SK-N-SH (cell line): ENCODE results near the gene UNKL. TPM values are rescaled to one million over a fixed set of nuclear protein-coding genes. Genes with fewer than 3 reads are reported as not detected.

Experiments
- CTCF ChIA-PET: fragments of 300-600, 350-600 bp; formaldehyde crosslinking; extraction: SDS; loops from one replicate; lab custom pipeline; 2021; lab: Yijun Ruan, JAX
- POLR2A ChIA-PET: fragments of 350-600 bp; sonication (Branson Sonifier 250); formaldehyde crosslinking; extraction: SDS; loops from one replicate; lab custom pipeline; 2020; ENCODE audit warnings: antibody characterized with exemption, inconsistent platforms; lab: Yijun Ruan, JAX
- DNase-seq: peaks from one replicate; pipeline ENCODE4 v3.0.0; 2012
- H2AFZ ChIP-seq: fragments of 200-600 bp; sonication (generic); 2 replicates; pipeline ENCODE4 v1.8.1; 2016; ENCODE audit warnings: antibody characterized with exemption, mild to moderate bottlenecking, low read depth
- H3F3A ChIP-seq: fragments of 200-600 bp; sonication (generic); replicated peaks from 2 replicates; pipeline ENCODE3; 2016; ENCODE audit warnings: antibody characterized with exemption, mild to moderate bottlenecking; ENCODE audit not compliant: insufficient read depth
- H3K27ac ChIP-seq, 2 experiments: fragments of 200-500 bp in 1 of 2; fragments of 200-600 bp in 1 of 2; sonication (Bioruptor generic) in 1 of 2; sonication (generic), shearing (Covaris generic) in 1 of 2; 2 replicates each; pipeline versions ENCODE4 v1.5.1 to v1.6.1; 2014 to 2016; ENCODE audit warnings: low read depth in 2 of 2, inconsistent platforms in 1 of 2, low read length in 1 of 2, mild to moderate bottlenecking in 1 of 2, mixed read lengths in 1 of 2
- H3K27me3 ChIP-seq: fragments of 200-600 bp; sonication (generic), shearing (Covaris generic); 2 replicates; pipeline ENCODE4 v1.6.1; 2016; ENCODE audit warnings: mixed run types; ENCODE audit not compliant: insufficient read depth
- H3K36me3 ChIP-seq, 2 experiments: fragments of 200-500 bp in 1 of 2; fragments of 200-600 bp in 1 of 2; sonication (Bioruptor generic) in 1 of 2; sonication (generic) in 1 of 2; replicated peaks in 1 of 2; 2 replicates each; pipeline versions ENCODE3 to v1.5.1; 2014 to 2016; ENCODE audit warnings: low read length in 1 of 2, mild to moderate bottlenecking in 1 of 2; ENCODE audit not compliant: insufficient read depth in 2 of 2, control insufficient read depth in 1 of 2
- H3K4me1 ChIP-seq, 2 experiments: fragments of 200-500 bp in 1 of 2; fragments of 200-600 bp in 1 of 2; sonication (Bioruptor generic) in 1 of 2; sonication (generic), shearing (Covaris generic) in 1 of 2; 2 replicates each; pipeline versions ENCODE4 v1.5.1 to v1.6.1; 2014 to 2016; ENCODE audit warnings: low read depth in 1 of 2, low read length in 1 of 2, mixed run types in 1 of 2; ENCODE audit not compliant: insufficient read depth in 2 of 2, control insufficient read depth in 1 of 2
- H3K4me2 ChIP-seq: fragments of 200-600 bp; sonication (generic), shearing (Covaris generic); 2 replicates; pipeline ENCODE4 v1.6.1; 2017; ENCODE audit warnings: mixed run types
- H3K4me3 ChIP-seq, 2 experiments: fragments of 200-500 bp in 1 of 2; fragments of 200-600 bp in 1 of 2; sonication (Bioruptor generic) in 1 of 2; sonication (generic), shearing (Covaris generic) in 1 of 2; 2 replicates each; pipeline versions ENCODE4 v1.5.1 to v1.8.1; 2014 to 2016; ENCODE audit warnings: low read depth in 2 of 2, inconsistent platforms in 1 of 2, low read length in 1 of 2, mild to moderate bottlenecking in 1 of 2, mixed read lengths in 1 of 2, moderate library complexity in 1 of 2
- H3K79me2 ChIP-seq: fragments of 200-600 bp; sonication (generic); 2 replicates; pipeline ENCODE4 v1.8.1; 2017; ENCODE audit warnings: mild to moderate bottlenecking; ENCODE audit not compliant: insufficient read depth
- H3K9ac ChIP-seq: fragments of 200-600 bp; sonication (generic); 2 replicates; pipeline ENCODE4 v1.6.1; 2017; ENCODE audit warnings: mixed run types
- H3K9me2 ChIP-seq: fragments of 200-600 bp; sonication (generic); 2 replicates; pipeline ENCODE4 v1.6.1; 2017; ENCODE audit warnings: mixed run types
- H3K9me3 ChIP-seq: fragments of 200-600 bp; sonication (generic); 2 replicates; pipeline ENCODE4 v1.6.1; 2017; ENCODE audit warnings: mixed run types, mild to moderate bottlenecking, moderate library complexity
- H4K20me1 ChIP-seq: fragments of 200-600 bp; sonication (generic); 2 replicates; pipeline ENCODE4 v1.6.1; 2017; ENCODE audit warnings: mild to moderate bottlenecking, mixed run types; ENCODE audit not compliant: insufficient read depth
- CHD2 ChIP-seq: fragments of 150-350 bp; IDR thresholded peaks from 2 replicates; pipeline ENCODE4 v1.6.1; 2018; ENCODE audit warnings: low read length; ENCODE audit not compliant: partially characterized antibody
- EP300 ChIP-seq, 2 experiments: IDR thresholded peaks; 2 replicates each; pipeline versions ENCODE4 v1.4.0 to v1.6.1; 2012; ENCODE audit warnings: borderline replicate concordance in 1 of 2, low read depth in 1 of 2, low read length in 1 of 2
- FOSL2 ChIP-seq: IDR thresholded peaks from 2 replicates; pipeline ENCODE4 v1.4.0; 2012; ENCODE audit warnings: low read depth, mild to moderate bottlenecking, moderate library complexity, borderline replicate concordance
- GATA2 ChIP-seq: sonication (generic); formaldehyde crosslinking; IDR thresholded peaks from 2 replicates; pipeline ENCODE4 v1.5.0; 2020; ENCODE audit warnings: mild to moderate bottlenecking, missing genetic modification reagents
- RFX5 ChIP-seq: IDR thresholded peaks from 2 replicates; pipeline ENCODE4 v1.6.1; 2012; ENCODE audit warnings: mild to moderate bottlenecking, improper control_type of control experiment, low read length
- SMC3 ChIP-seq: IDR thresholded peaks from 2 replicates; pipeline ENCODE4 v1.6.1; 2012; ENCODE audit warnings: low read depth, low read length, improper control_type of control experiment
- TCF12 ChIP-seq: IDR thresholded peaks from 2 replicates; pipeline ENCODE4 v1.4.0; 2012
- TEAD4 ChIP-seq: IDR thresholded peaks from 2 replicates; pipeline ENCODE4 v1.4.0; 2012; ENCODE audit warnings: mild to moderate bottlenecking, borderline replicate concordance; ENCODE audit not compliant: insufficient read depth
- WGBS: methylation state at CpG from one replicate; pipeline ENCODE4 v1.1.6; 2017; ENCODE audit warnings: low lambda C conversion rate; 5-methylcytosine and 5-hydroxymethylcytosine counted together
- polyA plus RNA-seq, 3 experiments: library from polyadenylated mRNA; depleted of rRNA; stranded (reverse); fragments of >200 nt; gene quantifications; 2 replicates each; pipeline ENCODE4 v1.2.3, GENCODE V29; 2012
- TF ChIP-seq, protein P1 (sequence below): IDR thresholded peaks from 2 replicates; pipeline ENCODE4 v1.4.0; 2012; ENCODE audit warnings: low read depth
- TF ChIP-seq, protein P2 (sequence below): IDR thresholded peaks from 2 replicates; pipeline ENCODE4 v1.4.0; 2012; ENCODE audit warnings: low read depth, borderline replicate concordance
- TF ChIP-seq, protein P3 (sequence below): IDR thresholded peaks from 2 replicates; pipeline ENCODE4; 2012
- TF ChIP-seq, protein P4 (sequence below): IDR thresholded peaks from 2 replicates; pipeline ENCODE4 v1.6.1; 2012; ENCODE audit warnings: mild to moderate bottlenecking, low read depth, low read length, moderate library complexity
- TF ChIP-seq, protein P5 (sequence below): fragments of 150-350 bp; IDR thresholded peaks from 2 replicates; pipeline ENCODE4 v1.6.1; 2017; ENCODE audit warnings: antibody characterized with exemption, low read length, low read depth, borderline replicate concordance
- TF ChIP-seq, protein P6 (sequence below): IDR thresholded peaks from 2 replicates; pipeline ENCODE4 v1.4.0; 2012; ENCODE audit warnings: low read depth, borderline replicate concordance

The UNKL gene
- polyA plus RNA-seq, 1 of the 3 experiments (the other 2 are of a cell fraction), result 16.4 TPM

GRCh38 chr16:1383556-1383955 lies 30.9 kb downstream of the UNKL start:
- H3K79me2 ChIP-seq, result peaks cover 6% of the 10 kb centered on the region; the same call in 1 of the 2 replicates
- no peaks in the 10 kb centered on the region for H3K9me3 ChIP-seq
- peaks cover 10% of the 10 kb centered on the region for H3F3A ChIP-seq
- no peak overlapping the region for H3K4me3 ChIP-seq
- no peak for DNase-seq
- H3K27ac ChIP-seq, result no peak overlapping the region
- peaks cover 2 to 11% of the 10 kb centered on the region in 2 experiments; a peak in 2 of 4 replicates for H3K4me1 ChIP-seq
- no peak overlapping the region for H3K4me2 ChIP-seq
- no peaks in the 10 kb centered on the region for H3K27me3 ChIP-seq
- H2AFZ ChIP-seq, result no peak overlapping the region
- peaks cover 0 to 3% of the 10 kb centered on the region in 2 experiments for H3K36me3 ChIP-seq
- POLR2A ChIA-PET, result no interaction called here
- no peak overlapping the region for H3K9ac ChIP-seq
- 80% methylated on average over 1 of the region's 18 CpGs for WGBS
- no peaks in the 10 kb centered on the region for H4K20me1 ChIP-seq
- CTCF ChIA-PET, result no interaction called here
- TF ChIP-seq, protein P1, sequence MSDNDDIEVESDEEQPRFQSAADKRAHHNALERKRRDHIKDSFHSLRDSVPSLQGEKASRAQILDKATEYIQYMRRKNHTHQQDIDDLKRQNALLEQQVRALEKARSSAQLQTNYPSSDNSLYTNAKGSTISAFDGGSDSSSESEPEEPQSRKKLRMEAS, result no peak
- TF ChIP-seq TEAD4 (no peak), TCF12 (no peak), SMC3 (no peak), GATA2 (CRISPR knock-in tag) (no peak), RFX5 (no peak), FOSL2 (no peak)
- TF ChIP-seq, protein P2, sequence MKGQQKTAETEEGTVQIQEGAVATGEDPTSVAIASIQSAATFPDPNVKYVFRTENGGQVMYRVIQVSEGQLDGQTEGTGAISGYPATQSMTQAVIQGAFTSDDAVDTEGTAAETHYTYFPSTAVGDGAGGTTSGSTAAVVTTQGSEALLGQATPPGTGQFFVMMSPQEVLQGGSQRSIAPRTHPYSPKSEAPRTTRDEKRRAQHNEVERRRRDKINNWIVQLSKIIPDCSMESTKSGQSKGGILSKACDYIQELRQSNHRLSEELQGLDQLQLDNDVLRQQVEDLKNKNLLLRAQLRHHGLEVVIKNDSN, result no peak
- TF ChIP-seq, protein P3, sequence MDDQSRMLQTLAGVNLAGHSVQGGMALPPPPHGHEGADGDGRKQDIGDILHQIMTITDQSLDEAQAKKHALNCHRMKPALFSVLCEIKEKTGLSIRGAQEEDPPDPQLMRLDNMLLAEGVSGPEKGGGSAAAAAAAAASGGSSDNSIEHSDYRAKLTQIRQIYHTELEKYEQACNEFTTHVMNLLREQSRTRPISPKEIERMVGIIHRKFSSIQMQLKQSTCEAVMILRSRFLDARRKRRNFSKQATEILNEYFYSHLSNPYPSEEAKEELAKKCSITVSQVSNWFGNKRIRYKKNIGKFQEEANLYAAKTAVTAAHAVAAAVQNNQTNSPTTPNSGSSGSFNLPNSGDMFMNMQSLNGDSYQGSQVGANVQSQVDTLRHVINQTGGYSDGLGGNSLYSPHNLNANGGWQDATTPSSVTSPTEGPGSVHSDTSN, result no peak
- H3K9me2 ChIP-seq, result no peaks in the 10 kb centered on the region

- Histone ChIP-seq H3K9ac (no peak overlapping the region), H4K20me1 (no peaks in the 10 kb centered on the region), H3K4me1 (peaks cover 9 to 12% of the 10 kb centered on the region in 2 experiments; a peak in 3 of 4 replicates), H3K9me3 (no peaks in the 10 kb centered on the region), H3F3A (peaks cover 10% of the 10 kb centered on the region), H2AFZ (no peak overlapping the region), H3K36me3 (peaks cover 0 to 3% of the 10 kb centered on the region in 2 experiments), H3K79me2 (peaks cover 9% of the 10 kb centered on the region; the same call in 1 of the 2 replicates), H3K9me2 (no peaks in the 10 kb centered on the region), H3K27ac (no peak overlapping the region), H3K4me2 (no peak overlapping the region), H3K4me3 (no peak overlapping the region), H3K27me3 (no peaks in the 10 kb centered on the region)
- DNase-seq, result no peak
- ChIA-PET CTCF (interaction anchor here (1.2 kb wide), 1 partner anchor 18 kb away, joined by 5 read pairs; no protein-coding TSS in a partner anchor), POLR2A (no interaction called here)
- WGBS, result 84% methylated on average over 9 of the region's 9 CpGs
- TF ChIP-seq GATA2 (CRISPR knock-in tag) (no peak), EP300 (IDR thresholded peaks at IDR 0.05; ENCODE audit: borderline replicate concordance in 1 of 2, low read depth in 1 of 2, low read length in 1 of 2) (no peak), TEAD4 (no peak), CHD2 (no peak)
- TF ChIP-seq, protein P4, sequence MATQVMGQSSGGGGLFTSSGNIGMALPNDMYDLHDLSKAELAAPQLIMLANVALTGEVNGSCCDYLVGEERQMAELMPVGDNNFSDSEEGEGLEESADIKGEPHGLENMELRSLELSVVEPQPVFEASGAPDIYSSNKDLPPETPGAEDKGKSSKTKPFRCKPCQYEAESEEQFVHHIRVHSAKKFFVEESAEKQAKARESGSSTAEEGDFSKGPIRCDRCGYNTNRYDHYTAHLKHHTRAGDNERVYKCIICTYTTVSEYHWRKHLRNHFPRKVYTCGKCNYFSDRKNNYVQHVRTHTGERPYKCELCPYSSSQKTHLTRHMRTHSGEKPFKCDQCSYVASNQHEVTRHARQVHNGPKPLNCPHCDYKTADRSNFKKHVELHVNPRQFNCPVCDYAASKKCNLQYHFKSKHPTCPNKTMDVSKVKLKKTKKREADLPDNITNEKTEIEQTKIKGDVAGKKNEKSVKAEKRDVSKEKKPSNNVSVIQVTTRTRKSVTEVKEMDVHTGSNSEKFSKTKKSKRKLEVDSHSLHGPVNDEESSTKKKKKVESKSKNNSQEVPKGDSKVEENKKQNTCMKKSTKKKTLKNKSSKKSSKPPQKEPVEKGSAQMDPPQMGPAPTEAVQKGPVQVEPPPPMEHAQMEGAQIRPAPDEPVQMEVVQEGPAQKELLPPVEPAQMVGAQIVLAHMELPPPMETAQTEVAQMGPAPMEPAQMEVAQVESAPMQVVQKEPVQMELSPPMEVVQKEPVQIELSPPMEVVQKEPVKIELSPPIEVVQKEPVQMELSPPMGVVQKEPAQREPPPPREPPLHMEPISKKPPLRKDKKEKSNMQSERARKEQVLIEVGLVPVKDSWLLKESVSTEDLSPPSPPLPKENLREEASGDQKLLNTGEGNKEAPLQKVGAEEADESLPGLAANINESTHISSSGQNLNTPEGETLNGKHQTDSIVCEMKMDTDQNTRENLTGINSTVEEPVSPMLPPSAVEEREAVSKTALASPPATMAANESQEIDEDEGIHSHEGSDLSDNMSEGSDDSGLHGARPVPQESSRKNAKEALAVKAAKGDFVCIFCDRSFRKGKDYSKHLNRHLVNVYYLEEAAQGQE, result no peak
- TF ChIP-seq, protein P5, sequence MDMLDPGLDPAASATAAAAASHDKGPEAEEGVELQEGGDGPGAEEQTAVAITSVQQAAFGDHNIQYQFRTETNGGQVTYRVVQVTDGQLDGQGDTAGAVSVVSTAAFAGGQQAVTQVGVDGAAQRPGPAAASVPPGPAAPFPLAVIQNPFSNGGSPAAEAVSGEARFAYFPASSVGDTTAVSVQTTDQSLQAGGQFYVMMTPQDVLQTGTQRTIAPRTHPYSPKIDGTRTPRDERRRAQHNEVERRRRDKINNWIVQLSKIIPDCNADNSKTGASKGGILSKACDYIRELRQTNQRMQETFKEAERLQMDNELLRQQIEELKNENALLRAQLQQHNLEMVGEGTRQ, result no peak
- TF ChIP-seq, protein P6, sequence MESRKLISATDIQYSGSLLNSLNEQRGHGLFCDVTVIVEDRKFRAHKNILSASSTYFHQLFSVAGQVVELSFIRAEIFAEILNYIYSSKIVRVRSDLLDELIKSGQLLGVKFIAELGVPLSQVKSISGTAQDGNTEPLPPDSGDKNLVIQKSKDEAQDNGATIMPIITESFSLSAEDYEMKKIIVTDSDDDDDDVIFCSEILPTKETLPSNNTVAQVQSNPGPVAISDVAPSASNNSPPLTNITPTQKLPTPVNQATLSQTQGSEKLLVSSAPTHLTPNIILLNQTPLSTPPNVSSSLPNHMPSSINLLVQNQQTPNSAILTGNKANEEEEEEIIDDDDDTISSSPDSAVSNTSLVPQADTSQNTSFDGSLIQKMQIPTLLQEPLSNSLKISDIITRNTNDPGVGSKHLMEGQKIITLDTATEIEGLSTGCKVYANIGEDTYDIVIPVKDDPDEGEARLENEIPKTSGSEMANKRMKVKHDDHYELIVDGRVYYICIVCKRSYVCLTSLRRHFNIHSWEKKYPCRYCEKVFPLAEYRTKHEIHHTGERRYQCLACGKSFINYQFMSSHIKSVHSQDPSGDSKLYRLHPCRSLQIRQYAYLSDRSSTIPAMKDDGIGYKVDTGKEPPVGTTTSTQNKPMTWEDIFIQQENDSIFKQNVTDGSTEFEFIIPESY, result no peak
Observed at GRCh38 chr16:1381612-1382406, 32.7 kb downstream of the UNKL start.
